SU-DHL-6 (cell line): ENCODE measurements around the gene S1PR3.

Experiments used
- H2AFZ ChIP-seq: fragments of 200-600 bp; sonication (generic); 2 replicates; pipeline ENCODE4 v1.6.1; 2014; ENCODE audit warnings: low read depth, mild to moderate bottlenecking, moderate library complexity, mixed read lengths, antibody characterized with exemption, low read length; ENCODE audit not compliant: severe bottlenecking
- H3F3A ChIP-seq: fragments of 200-600 bp; shearing (Covaris generic); 2 replicates; pipeline ENCODE4 v1.6.0; 2016; ENCODE audit warnings: antibody characterized with exemption, mild to moderate bottlenecking; ENCODE audit not compliant: insufficient read depth
- H3K27ac ChIP-seq: fragments of 200-600 bp; sonication (generic); 2 replicates; pipeline ENCODE4 v1.5.1; 2016; ENCODE audit warnings: low read depth, mild to moderate bottlenecking, low read length, moderate library complexity, mixed read lengths
- H3K27me3 ChIP-seq: fragments of 200-600 bp; sonication (generic), shearing (Covaris generic); 2 replicates; pipeline ENCODE4 v1.6.0; 2014; ENCODE audit warnings: mild to moderate bottlenecking, low read length
- H3K36me3 ChIP-seq: fragments of 200-600 bp; sonication (generic); 2 replicates; pipeline ENCODE4 v1.6.1; 2014; ENCODE audit warnings: mild to moderate bottlenecking, low read length, mixed read lengths
- H3K4me2 ChIP-seq: fragments of 300-600, 200-600 bp; shearing (Covaris generic), sonication (generic); 2 replicates; pipeline ENCODE4 v1.6.0; 2014; ENCODE audit warnings: low read length, low read depth, mild to moderate bottlenecking; ENCODE audit not compliant: poor library complexity, severe bottlenecking
- H3K4me3 ChIP-seq: fragments of 200-600 bp; sonication (generic); 2 replicates; pipeline ENCODE4 v1.5.1; 2014; ENCODE audit warnings: antibody characterized with exemption, low read length, mild to moderate bottlenecking, mixed read lengths; ENCODE audit not compliant: insufficient read depth, poor library complexity, severe bottlenecking
- H3K79me2 ChIP-seq: fragments of 200-600 bp; sonication (generic); 2 replicates; pipeline ENCODE4 v1.6.1; 2014; ENCODE audit warnings: mild to moderate bottlenecking, low read length, moderate library complexity; ENCODE audit not compliant: insufficient read depth
- H3K9ac ChIP-seq: fragments of 200-600 bp; sonication (generic); 2 replicates; pipeline ENCODE4 v1.7.0; 2014; ENCODE audit warnings: mild to moderate bottlenecking, low read length
- H3K9me2 ChIP-seq: fragments of 200-600 bp; sonication (generic); replicated peaks from 2 replicates; pipeline ENCODE4 v1.6.1; 2014; ENCODE audit warnings: low read length; ENCODE audit not compliant: insufficient read depth
- H3K9me3 ChIP-seq: fragments of 200-600 bp; sonication (generic); 2 replicates; pipeline ENCODE4 v1.6.1; 2014; ENCODE audit warnings: low read length, mixed read lengths; ENCODE audit not compliant: insufficient read depth
- H4K20me1 ChIP-seq: fragments of 200-600 bp; sonication (generic); 2 replicates; pipeline ENCODE4 v1.6.1; 2014; ENCODE audit warnings: low read depth, mild to moderate bottlenecking, antibody characterized with exemption, low read length, moderate library complexity, mixed read lengths
- EZH2phosphoT487 ChIP-seq: fragments of 200-600 bp; sonication (generic), shearing (Covaris generic); conservative IDR thresholded peaks from 2 replicates; pipeline ENCODE4 v1.6.1; 2018; ENCODE audit warnings: mild to moderate bottlenecking, antibody characterized with exemption, low read length, moderate library complexity, mixed read lengths
- TF ChIP-seq, protein P1 (sequence below): fragments of 200-600 bp; sonication (generic); IDR thresholded peaks from one replicate; pipeline ENCODE4 v1.5.1; 2017; ENCODE audit warnings: antibody characterized with exemption, mild to moderate bottlenecking, low read length, moderate library complexity; ENCODE audit not compliant: insufficient read depth, poor library complexity, severe bottlenecking

Gene S1PR3

DNA sequence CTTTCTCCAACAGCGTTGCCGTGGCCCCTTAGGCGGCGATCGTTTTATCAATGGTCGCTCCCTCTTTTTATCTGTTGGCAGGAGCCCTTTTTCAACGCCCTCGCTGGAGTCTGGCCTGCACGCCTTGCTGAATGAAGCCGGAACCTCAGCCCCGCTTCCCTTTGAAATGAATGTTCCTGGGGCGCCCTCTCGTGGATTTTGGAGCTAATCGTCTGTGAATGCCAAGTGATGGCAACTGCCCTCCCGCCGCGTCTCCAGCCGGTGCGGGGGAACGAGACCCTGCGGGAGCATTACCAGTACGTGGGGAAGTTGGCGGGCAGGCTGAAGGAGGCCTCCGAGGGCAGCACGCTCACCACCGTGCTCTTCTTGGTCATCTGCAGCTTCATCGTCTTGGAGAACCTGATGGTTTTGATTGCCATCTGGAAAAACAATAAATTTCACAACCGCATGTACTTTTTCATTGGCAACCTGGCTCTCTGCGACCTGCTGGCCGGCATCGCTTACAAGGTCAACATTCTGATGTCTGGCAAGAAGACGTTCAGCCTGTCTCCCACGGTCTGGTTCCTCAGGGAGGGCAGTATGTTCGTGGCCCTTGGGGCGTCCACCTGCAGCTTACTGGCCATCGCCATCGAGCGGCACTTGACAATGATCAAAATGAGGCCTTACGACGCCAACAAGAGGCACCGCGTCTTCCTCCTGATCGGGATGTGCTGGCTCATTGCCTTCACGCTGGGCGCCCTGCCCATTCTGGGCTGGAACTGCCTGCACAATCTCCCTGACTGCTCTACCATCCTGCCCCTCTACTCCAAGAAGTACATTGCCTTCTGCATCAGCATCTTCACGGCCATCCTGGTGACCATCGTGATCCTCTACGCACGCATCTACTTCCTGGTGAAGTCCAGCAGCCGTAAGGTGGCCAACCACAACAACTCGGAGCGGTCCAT lies 10.0 kb downstream of the S1PR3 start:
- Histone ChIP-seq H2AFZ (no peak overlapping the region), H3K36me3 (no peaks in the 10 kb centered on the region), H3K4me3 (no peak overlapping the region), H3K27me3 (no peaks in the 10 kb centered on the region), H3K9me2 (no peaks in the 10 kb centered on the region), H4K20me1 (no peaks in the 10 kb centered on the region), H3K79me2 (no peaks in the 10 kb centered on the region), H3F3A (no peaks in the 10 kb centered on the region), H3K9ac (no peak overlapping the region), H3K27ac (no peak overlapping the region), H3K4me2 (no peak overlapping the region), H3K9me3 (no peaks in the 10 kb centered on the region)
- TF ChIP-seq EZH2phosphoT487, result no peak
- TF ChIP-seq, protein P1, sequence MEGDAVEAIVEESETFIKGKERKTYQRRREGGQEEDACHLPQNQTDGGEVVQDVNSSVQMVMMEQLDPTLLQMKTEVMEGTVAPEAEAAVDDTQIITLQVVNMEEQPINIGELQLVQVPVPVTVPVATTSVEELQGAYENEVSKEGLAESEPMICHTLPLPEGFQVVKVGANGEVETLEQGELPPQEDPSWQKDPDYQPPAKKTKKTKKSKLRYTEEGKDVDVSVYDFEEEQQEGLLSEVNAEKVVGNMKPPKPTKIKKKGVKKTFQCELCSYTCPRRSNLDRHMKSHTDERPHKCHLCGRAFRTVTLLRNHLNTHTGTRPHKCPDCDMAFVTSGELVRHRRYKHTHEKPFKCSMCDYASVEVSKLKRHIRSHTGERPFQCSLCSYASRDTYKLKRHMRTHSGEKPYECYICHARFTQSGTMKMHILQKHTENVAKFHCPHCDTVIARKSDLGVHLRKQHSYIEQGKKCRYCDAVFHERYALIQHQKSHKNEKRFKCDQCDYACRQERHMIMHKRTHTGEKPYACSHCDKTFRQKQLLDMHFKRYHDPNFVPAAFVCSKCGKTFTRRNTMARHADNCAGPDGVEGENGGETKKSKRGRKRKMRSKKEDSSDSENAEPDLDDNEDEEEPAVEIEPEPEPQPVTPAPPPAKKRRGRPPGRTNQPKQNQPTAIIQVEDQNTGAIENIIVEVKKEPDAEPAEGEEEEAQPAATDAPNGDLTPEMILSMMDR, result peak; percentile 59

DNA sequence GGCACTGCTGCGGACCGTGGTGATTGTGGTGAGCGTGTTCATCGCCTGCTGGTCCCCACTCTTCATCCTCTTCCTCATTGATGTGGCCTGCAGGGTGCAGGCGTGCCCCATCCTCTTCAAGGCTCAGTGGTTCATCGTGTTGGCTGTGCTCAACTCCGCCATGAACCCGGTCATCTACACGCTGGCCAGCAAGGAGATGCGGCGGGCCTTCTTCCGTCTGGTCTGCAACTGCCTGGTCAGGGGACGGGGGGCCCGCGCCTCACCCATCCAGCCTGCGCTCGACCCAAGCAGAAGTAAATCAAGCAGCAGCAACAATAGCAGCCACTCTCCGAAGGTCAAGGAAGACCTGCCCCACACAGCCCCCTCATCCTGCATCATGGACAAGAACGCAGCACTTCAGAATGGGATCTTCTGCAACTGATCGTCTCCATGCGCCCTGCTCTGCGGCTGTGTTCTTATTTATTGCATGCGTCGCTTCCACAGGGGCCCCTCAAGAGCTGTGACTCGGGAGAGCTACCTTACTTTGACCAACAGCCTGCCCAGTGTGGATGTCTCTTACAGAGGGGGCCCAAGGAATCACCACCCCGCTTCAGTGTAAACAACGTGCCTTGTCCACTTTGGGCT lies 10.8 kb downstream of the S1PR3 start:
- no peak overlapping the region for H3K9ac ChIP-seq
- no peaks in the 10 kb centered on the region for H3K79me2 ChIP-seq
- no peak overlapping the region for H2AFZ ChIP-seq
- H3K27ac ChIP-seq, result no peak overlapping the region
- no peak overlapping the region for H3K4me3 ChIP-seq
- H3K9me3 ChIP-seq, result no peaks in the 10 kb centered on the region
- TF ChIP-seq, protein P1, result no peak
- TF ChIP-seq EZH2phosphoT487, result no peak
- H3F3A ChIP-seq, result no peaks in the 10 kb centered on the region
- no peak overlapping the region for H3K4me2 ChIP-seq
- no peaks in the 10 kb centered on the region for H3K27me3 ChIP-seq
- no peaks in the 10 kb centered on the region for H4K20me1 ChIP-seq
- no peaks in the 10 kb centered on the region for H3K36me3 ChIP-seq
- H3K9me2 ChIP-seq, result no peaks in the 10 kb centered on the region

DNA sequence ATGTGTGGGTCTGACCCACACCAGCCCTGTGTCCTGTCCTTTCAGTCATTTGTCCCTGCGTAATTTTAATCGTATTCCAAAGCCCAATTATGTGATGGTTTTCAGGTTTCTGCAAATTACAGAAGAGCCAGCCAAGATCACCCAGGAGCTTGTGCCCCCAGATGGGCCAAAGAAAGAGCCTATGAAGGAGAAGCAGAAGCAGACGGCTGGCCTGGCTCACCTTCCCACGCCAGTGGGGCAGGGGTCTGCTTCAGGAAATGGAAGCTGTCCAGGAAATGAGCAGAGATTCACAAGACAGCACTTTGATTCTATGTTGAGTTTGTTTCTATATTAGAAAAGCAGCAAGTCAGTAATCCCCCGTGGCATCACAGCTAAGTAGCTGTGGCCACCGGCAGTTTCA lies 11.7 kb downstream of the S1PR3 start:
- Histone ChIP-seq H3K36me3 (no peaks in the 10 kb centered on the region), H3K27ac (no peak overlapping the region), H4K20me1 (no peaks in the 10 kb centered on the region), H3K4me2 (no peak overlapping the region), H3K27me3 (no peaks in the 10 kb centered on the region), H3K9me3 (no peaks in the 10 kb centered on the region), H3K4me3 (no peak overlapping the region), H3K79me2 (no peaks in the 10 kb centered on the region), H3K9me2 (no peaks in the 10 kb centered on the region), H2AFZ (no peak overlapping the region), H3K9ac (no peak overlapping the region), H3F3A (no peaks in the 10 kb centered on the region)
- TF ChIP-seq, protein P1, result no peak
- no peak for TF ChIP-seq EZH2phosphoT487
